K562 (cell line): ENCODE measurements around the gene TMCC2. TPM values are rescaled to one million over a fixed set of nuclear protein-coding genes. Genes with fewer than 3 reads are reported as not detected.

Experiments used
- ARID3B ChIP-seq: fragments of 250-450 bp; sonication (Bioruptor Pico); IDR thresholded peaks from 2 replicates; pipeline ENCODE4 v1.4.0; 2020; ENCODE audit warnings: borderline replicate concordance
- ATF4 ChIP-seq: fragments of 450-650 bp; formaldehyde crosslinking; IDR thresholded peaks from 2 replicates; pipeline ENCODE4 v1.4.0; 2022; ENCODE audit warnings: mild to moderate bottlenecking, moderate library complexity
- CAMTA2 ChIP-seq: fragments of 250-450 bp; sonication (Bioruptor Pico); conservative IDR thresholded peaks from 2 replicates; pipeline ENCODE4 v1.5.1; 2022
- ERF ChIP-seq: fragments of 450-650 bp; formaldehyde crosslinking; IDR thresholded peaks from 2 replicates; pipeline ENCODE4 v1.4.0; 2020; ENCODE audit warnings: mild to moderate bottlenecking, mixed read lengths
- HDGF ChIP-seq: fragments of 450-650 bp; IDR thresholded peaks from 2 replicates; pipeline ENCODE4 v1.6.1; 2016
- PREB ChIP-seq: sonication (generic); formaldehyde crosslinking; IDR thresholded peaks from 2 replicates; pipeline ENCODE4 v1.8.1; 2023; ENCODE audit warnings: mild to moderate bottlenecking, missing genetic modification reagents
- STAG1 ChIP-seq: sonication (generic); formaldehyde crosslinking; IDR thresholded peaks from 2 replicates; pipeline ENCODE4 v1.5.0; 2020; ENCODE audit warnings: missing genetic modification reagents, borderline replicate concordance
- TCF15 ChIP-seq: fragments of 250-450 bp; sonication (Bioruptor Pico); IDR thresholded peaks from 2 replicates; pipeline ENCODE4 v1.8.0; 2022; ENCODE audit warnings: moderate library complexity, mild to moderate bottlenecking, inconsistent platforms
- ZBTB8A ChIP-seq: fragments of 450-650 bp; IDR thresholded peaks from 2 replicates; pipeline ENCODE4 v1.6.1; 2018; ENCODE audit warnings: mild to moderate bottlenecking, moderate library complexity; ENCODE audit not compliant: partially characterized antibody
- ZFPM2 ChIP-seq: fragments of 250-450 bp; sonication (Bioruptor Pico); IDR thresholded peaks from 2 replicates; pipeline ENCODE4 v1.5.1; 2022; ENCODE audit warnings: mild to moderate bottlenecking
- ZKSCAN3 ChIP-seq: fragments of 250-450 bp; sonication (Bioruptor Pico); IDR thresholded peaks from 2 replicates; pipeline ENCODE4 v1.4.0; 2020
- ZNF431 ChIP-seq: sonication (generic); formaldehyde crosslinking; IDR thresholded peaks from 2 replicates; pipeline ENCODE4 v1.8.0; 2022; ENCODE audit warnings: mild to moderate bottlenecking, missing genetic modification reagents
- ZNF561 ChIP-seq: fragments of 450-650 bp; formaldehyde crosslinking; conservative IDR thresholded peaks from 2 replicates; pipeline ENCODE4 v1.4.0; 2020; ENCODE audit warnings: mild to moderate bottlenecking, moderate library complexity
- ZNF639 ChIP-seq, 2 experiments: fragments of 200-800 bp in 1 of 2; sonication (Bioruptor generic) in 1 of 2; sonication (generic) in 1 of 2; formaldehyde crosslinking in 1 of 2; IDR thresholded peaks in 1 of 2; conservative IDR thresholded peaks in 1 of 2; 2 replicates each; pipeline versions ENCODE4 v1.5.0 to v1.6.1; 2016 to 2020; ENCODE audit warnings: missing compliant biosample characterization in 1 of 2, missing genetic modification characterization in 1 of 2, missing genetic modification reagents in 1 of 2
- ZNF76 ChIP-seq: fragments of 250-450 bp; sonication (Bioruptor Pico); IDR thresholded peaks from 2 replicates; pipeline ENCODE4 v1.4.0; 2020; ENCODE audit warnings: mild to moderate bottlenecking, moderate library complexity, borderline replicate concordance
- polyA plus RNA-seq, 8 experiments: library from polyadenylated mRNA; depleted of rRNA in 4 of 8; stranded (reverse) in 5 of 8; unstranded in 3 of 8; fragments of >200 nt; fragmentation: Nextera tagmentation in 2 of 8; fragmentation: Illumina TruSeq in 1 of 8; extraction: Ambion mirVana in 2 of 8; extraction: Trizol in 1 of 8; gene quantifications; 2 replicates each; pipeline versions ENCODE4 v1.2.1 to v1.2.3, GENCODE V29; 2011 to 2014; ENCODE audit warnings: inconsistent platforms in 1 of 8, missing spikeins in 1 of 8
- total RNA-seq, 7 experiments: library from RNA; depleted of rRNA in 6 of 7; stranded (reverse); fragments of >200 nt in 6 of 7; fragmentation: Illumina TruSeq in 2 of 7; extraction: Trizol in 2 of 7; gene quantifications; 2 replicates each; pipeline versions ENCODE4 v1.2.1 to v1.2.3, GENCODE V29; 2011 to 2021; ENCODE audit warnings: low replicate concordance in 1 of 7

The TMCC2 gene
- total and polyA plus RNA-seq, 9 of the 15 experiments (the other 6 are each of a cell fraction or from before 2014, with no cell fraction given): 0.06 to 1.8 (median 0.98) TPM

GRCh38 chr1:205284420-205285144 is 56.8 kb downstream of the TMCC2 start (continued):
- TF ChIP-seq ERF (CRISPR knock-in tag) (0 out of 2 replicates have a peak, but pooled peaks have one; percentile 33), ZBTB8A (no peak), PREB (CRISPR knock-in tag) (no peak), ZNF431 (no peak), CAMTA2 (CRISPR knock-in tag) (no peak), HDGF (peak; percentile 91; the same call in 1 of the 2 replicates), ZFPM2 (CRISPR knock-in tag) (no peak), ATF4 (no peak), STAG1 (peak; percentile 9; the same call in 1 of the 2 replicates), ZNF561 (CRISPR knock-in tag) (no peak), ARID3B (CRISPR knock-in tag) (no peak), ZNF76 (CRISPR knock-in tag) (no peak), TCF15 (CRISPR knock-in tag) (no peak), ZKSCAN3 (CRISPR knock-in tag) (no peak), ZNF639 (CRISPR knock-in tag; conservative IDR thresholded peaks at IDR 0.05 in 1 of 2, IDR thresholded peaks at IDR 0.05 in 1 of 2) (no peak)
